Activated CD8-positive, alpha-beta memory T cell treated with anti-CD3 and anti-CD28 coated beads, Interleukin-2, amount 50 U/mL, for 24 hours (primary cell): ENCODE measurements around the gene ODC1.
"Not testable (repeated sequence)": the region's sequence is repeated elsewhere in the genome, so short reads cannot be mapped to it uniquely, and the experiment has no call there.

Experiments used
- DNase-seq: peaks from one replicate; pipeline ENCODE4 v3.0.0-alpha.2; 2020; ENCODE audit errors: extremely low read depth

The ODC1 gene

DNA sequence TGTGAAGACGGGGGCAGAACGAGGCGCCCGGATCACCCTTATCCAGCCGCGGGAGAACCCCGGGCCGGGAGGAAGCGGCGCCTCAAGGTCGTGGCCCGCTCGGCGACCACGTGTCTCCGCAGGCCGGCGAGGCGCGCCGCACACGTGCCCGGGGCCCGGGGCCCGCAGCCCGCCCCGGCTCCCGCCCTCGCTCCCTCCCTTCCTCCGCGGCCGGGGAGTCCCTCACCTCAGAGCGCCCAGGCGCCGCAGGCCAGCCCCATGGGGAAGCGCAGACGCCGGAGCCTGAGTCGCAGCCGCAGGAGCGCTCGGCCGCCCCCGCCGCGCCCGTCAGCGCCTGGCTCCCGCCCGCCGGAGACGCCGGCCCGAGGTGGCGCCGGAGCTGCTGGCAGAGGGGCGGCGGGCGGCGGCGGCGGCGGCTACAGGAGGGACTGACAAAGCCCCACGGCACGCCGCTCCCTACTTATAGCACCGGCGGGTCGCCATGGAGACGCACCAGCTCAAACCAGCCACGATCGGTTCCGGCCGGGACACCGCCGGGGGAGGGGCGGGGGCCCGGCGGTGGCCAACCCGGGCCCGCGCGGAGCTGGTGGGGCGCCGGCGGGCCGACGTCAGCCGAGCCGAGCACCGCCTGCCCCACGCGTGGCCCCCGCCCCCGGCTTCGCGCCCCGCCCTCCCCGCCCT, at the start of gene ODC1:
TSS of gene ODC1 (minus strand) at position 433 of the 681 bp plus-strand sequence. CDS start 3,295 bp downstream, outside the sequence.
- peak; percentile 91 for DNase-seq

DNA sequence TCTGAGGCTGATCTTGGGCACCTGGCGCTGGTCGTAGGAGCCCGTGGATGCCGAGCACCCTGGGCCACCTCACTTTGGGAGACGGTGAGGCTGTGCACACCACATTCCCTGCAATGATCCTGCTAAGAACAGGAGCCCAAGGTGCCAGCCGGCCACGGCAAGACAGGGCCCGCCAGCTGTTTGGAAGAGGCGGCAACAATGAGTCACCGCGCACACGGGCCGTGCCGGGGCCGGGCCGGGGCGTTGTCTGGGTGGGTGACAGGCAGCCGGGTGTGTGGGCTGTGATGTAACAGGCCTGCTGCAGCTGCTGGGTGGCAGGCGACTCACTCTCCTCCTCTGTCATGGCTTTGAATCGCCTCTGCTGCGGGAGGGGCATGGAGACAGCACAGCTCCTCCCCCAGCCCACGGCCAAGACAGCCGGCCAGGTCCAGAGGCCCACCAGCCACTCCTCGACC, 49.7 kb upstream of the ODC1 start:
- peak; percentile 18 for DNase-seq

DNA sequence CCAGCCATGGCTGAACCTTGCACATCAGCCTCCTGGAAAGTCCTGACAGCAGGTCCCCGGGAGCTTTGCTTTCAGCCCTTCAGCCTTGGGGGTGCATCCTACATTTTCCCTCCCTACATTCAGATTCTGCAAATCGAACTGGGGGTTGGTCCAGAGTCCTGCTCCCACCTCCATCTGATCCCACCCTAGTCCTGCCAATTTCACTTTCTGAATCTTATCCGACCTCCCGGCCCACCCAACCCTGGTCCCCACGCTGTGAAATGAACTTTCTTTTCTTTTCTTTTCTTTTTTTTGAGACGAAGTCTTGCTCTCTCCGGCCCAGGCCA, 47.8 kb upstream of the ODC1 start:
- DNase-seq = no peak

DNA sequence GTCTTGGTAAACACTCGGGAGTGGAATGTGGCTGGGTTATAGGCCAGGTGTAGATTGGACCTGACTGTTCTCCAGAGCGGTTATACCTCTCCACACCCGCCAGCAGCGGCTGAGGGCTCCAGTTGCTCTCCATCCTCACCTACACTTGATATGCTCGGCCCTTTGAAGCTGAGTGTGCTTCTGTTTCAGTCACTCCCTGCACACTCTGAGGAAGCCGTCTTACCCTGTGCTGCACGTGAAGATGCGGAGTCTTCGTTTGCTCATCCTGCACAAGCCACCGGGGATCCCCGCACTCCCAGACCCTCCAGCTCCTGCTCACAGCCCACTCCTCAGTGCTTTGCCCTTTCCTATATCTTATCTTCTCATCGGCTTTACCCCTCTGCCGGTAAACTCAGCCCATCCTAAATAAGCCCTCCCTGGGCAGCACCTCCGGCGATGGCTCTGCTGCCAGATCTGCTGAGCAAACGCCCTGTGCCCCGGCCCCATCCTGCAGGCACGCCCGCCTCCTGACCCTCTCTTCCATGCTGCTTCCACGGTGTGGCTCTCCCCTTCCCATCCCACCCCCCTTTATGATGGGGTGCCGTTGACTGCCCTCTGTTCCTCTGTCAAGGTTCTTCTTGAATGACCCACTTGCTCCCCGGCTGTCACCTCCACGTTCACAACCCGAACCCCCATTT, 47.3 kb upstream of the ODC1 start:
- no peak for DNase-seq

DNA sequence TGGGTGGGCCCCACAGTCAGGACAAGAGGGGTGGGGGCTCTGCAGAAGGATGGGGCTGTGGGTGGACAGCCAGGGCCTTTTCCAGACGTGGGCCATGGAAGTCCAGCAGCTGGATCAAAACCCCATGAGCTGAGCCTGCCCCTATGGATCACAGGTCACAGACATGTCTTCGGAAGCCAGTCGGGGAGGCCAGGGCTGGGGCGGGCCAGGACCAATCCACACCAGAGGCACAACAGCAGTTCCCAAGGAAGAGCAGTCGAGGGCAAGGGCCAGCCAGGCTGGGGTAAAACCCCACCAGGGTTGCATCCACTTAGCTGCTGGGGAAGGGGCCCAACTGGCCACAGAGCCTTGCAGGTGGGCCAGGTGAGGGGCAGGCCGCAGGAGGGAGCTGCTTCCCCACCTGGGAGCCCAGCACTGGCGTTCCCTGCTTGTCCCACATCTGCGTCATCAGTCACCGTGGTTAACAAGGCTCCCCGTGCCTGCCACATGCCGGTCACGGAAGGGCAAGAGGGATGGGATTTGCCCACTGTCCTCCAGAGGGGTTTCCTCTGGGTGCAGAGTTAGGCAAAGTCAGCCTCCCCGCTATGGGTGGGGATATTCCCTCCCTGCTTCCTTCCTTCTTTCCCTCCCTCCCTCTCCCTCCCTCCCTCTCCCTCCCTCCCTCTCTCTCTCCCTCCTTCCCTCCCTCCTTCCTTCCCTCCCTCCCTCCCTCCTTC, 46.4 kb upstream of the ODC1 start:
- DNase-seq = no peak

DNA sequence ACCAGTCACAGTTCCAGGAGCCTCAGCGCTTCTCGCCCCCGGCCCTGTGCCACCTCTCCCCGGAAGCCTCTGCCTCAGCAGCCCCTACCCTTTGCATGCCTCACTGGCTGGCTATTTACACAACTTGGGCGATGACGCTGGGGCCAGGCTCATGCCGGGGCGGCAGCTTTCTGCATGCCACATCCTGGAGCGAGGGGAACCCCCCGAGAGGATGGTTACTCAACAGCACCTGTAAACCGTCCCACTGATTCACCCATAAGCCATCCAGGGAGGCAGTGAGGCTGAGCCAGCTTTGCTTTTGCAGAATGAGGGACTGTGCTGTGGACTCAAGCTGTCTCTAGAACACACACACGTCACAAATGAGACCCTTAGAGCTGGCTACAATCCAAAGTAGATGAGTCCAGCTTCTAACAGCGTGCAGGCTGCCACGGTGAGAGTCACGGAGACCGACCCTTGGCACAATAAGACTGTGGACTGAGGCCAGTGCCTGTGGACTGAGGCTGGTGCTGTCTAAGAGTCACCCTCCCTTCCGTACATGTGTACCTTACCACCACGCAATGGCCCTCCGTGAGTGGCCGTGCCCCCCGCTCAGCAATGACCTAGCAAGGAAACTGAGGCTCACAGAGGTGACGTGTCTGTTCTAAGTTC, 45.6 kb upstream of the ODC1 start:
- DNase-seq = peak; percentile 68

DNA sequence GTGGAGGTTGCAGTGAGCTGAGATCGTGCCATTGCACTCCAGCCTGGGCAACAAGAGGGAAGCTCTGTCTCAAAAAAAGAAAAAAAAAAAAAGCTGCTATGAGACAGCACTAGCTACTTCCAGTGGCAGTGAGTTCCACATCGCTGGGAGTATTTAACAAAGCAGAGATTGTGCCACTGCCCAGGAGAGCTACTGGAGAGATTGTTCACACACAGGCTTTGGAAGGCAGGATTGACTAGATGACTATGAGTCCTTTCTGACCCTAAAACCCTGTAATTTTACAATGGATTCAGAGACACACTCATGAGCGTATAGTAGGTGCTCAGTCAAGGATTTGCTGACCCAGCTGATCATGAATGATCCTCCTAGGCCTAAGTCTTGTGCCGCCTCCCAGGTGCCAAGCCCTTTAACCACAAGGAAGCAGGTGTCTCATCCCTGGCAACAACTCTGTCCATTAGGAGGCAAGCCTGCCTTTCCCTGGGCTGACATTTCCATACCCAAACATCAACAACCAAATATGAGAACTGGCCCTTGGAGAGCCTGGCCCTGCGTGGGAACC, 45.0 kb upstream of the ODC1 start:
- DNase-seq = no peak

DNA sequence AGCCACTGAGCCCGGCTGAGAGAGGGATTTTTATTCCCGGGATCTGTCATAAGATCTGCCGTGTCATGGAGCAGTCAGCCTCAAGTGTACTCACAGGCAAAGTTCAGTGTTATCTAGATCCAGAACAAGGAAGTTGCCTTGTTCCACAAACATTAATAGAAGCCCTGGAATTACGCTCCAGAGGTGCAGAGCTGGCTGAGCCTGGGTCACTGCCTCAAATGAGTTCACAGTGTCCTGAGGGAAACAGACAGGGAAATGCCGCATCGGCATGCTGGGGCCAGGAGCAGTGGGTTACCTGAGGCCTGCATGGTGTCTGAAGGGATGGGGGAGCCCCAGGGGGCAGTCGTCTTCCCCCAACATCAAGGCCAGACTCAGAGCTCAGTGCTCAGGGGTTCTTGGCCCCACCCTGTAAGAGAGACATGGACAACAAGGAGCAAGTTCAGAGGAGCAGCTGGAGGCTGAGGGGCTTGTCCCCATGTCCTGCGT, 42.7 kb upstream of the ODC1 start:
- no peak for DNase-seq

DNA sequence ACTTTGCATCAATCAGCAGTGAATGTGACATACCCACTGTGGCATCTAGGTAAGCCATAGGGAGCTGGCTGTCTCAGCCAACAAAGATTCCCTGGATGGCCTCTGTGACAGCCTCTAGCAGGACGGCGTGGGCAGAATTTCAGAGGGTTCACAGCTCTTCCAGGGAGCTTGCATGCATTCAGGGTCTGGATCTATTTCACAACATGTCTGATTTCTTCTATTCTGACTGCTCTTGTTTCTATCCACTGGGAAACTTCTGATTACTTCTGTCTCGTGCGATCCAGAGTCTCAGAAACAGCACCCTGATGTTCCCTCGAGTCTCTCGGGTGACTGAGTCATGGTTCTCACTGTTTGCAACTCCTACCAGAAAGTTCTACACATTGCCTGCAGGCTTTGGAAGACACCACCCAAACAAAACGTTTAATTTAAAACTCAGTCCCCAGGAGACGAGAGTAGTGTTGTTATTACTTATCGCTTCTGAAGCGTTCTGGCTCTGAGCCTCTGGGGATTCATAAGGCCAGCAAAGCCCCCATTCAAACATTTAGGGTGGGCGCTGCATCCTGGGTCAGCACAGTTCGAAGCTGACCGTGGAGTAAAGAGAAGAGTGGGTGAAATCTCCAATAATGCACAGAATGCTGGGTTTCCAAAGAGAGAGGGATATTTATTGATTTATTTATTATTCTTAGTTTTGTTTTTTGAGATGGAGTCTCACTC, 41.9 kb upstream of the ODC1 start:
- DNase-seq = no peak

DNA sequence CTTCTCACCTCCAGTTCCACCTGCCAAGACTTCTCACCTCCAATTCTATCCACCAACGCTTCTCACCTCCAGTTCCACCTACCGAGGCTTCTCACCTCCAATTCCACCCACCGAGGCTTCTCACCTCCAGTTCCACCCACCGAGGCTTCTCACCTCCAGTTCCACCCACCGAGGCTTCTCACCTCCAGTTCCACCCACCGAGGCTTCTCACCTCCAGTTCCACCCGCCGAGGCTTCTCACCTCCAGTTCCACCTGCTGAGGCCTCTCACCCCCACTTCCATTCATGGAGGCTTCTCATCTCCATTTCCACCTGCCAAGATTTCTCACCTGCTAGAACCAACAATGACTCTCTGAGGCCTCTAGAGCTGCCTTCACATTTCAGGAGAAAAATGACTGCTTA, 40.0 kb upstream of the ODC1 start:
- DNase-seq = not testable (repeated sequence)

DNA sequence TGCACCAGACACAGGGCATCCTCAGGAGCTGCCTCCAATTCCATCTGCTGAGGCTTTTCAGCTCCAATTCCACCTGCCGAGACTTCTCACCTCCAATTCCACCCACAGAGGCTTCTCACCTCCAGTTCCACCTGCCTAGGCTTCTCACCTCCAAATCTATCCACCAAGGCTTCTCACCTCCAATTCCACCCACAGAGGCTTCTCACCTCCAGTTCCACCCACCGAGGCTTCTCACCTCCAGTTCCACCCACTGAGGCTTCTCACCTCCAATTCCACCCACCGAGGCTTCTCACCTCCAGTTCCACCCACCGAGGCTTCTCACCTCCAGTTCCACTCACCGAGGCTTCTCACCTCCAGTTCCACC, 39.6 kb upstream of the ODC1 start:
- DNase-seq = not testable (repeated sequence)

DNA sequence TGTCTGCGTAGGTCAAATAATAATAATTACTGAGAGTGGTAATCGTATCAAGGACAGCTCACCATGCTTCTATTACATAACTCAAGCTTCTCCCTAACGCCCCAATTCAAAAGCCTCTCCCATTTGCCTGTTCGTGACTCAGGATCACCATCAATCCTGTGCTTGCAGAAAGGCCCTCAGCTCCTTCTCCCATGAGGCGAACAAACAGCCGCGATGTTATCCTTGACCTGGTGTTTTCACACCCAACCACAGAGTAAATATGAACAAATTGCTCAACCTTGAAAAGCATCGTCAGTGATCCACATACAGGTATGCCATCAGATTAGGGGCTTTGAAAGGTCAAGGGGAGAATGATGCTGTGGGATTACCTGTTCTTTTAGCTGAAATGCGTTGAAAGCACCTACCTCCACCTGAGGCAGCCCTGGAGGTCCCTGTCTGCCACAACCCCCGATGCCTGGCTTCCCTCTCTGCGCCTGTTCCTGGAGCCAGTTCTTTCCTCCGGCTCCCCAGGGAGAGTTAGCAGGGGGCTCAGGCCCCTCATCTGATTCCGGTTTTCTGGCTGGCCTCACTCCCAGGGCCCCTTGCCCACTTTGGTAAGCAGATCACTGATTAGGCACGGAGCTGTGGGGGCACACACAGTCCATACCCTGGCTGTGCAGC, 39.1 kb upstream of the ODC1 start:
- DNase-seq = no peak

DNA sequence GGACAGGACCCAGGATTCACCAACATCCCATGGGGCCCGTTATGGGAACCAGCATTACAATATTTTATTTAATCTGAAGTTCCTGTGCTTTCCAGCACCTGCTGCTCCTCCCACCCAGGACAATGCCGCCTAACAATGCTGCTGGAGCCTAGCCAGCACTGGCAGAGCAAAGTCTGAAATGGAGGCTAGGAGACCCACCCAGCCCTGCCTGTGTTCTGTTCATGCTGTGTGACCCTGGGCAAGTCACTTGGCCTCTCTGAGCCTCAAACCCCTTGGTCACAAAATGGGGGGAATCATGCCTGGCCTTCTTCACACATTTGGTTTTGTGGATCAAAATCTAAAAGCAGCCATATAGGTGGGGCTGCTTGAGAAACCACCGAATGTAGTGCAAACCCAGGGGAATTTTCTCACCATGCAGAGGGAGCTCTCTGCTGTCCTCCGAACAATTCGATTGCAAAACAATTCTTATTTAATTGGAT, 38.5 kb upstream of the ODC1 start:
- DNase-seq = no peak

DNA sequence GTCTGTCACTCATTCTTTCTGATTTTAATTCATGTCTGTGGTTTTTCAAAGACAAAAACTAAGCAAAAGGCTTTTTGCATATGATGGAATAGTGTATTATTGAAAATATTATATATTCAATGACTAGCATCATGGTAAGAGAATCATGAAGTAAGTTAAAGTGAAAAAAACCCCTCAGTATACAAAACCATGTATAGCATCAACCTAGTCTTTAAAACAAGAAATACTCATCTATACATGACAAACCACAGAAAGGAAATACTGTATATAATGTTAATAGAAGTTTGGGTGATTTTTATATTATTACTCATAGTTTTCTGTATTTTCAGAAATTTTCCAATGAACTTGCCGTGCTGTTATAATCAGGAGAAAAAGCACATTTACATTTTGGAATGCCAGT, 38.0 kb upstream of the ODC1 start:
- DNase-seq = no peak

DNA sequence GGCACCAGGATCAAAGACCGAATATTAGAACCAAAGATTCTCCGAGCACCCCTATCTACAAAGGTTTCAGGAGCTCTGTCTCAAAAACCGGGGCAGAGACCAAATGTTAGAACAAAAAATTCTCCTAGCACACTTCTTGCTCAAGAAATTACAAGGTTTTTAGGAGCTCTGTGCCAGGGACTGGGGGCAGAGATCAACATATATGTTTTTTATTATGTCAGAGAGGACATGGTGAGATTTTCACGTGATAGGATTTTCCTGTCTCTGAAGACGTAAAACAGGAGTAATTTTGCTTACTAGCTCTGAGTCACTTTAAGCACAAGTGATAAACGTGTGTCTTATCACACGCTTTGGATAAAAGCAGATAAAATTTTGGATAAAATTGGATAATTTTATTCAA, 34.8 kb upstream of the ODC1 start:
- DNase-seq = no peak

DNA sequence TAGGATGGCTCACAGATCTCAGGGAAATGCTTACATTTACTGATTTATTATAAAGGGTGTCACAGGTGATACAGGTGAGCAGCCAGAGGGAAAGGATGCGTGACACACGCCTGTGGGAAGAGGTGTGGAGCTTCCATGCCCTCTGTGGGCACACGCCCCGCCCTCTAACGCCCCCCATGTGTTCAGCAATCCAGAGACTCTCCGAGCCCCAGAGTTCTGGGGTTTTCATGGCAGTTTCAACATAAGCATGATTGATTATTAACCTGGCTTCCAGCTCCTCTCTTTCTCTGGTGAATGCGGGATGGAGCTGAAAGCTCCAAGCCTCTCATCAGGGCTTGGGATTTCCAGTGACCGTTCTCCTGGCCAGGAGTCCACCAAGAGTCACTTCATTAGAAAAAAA, 34.3 kb upstream of the ODC1 start:
- DNase-seq = no peak

DNA sequence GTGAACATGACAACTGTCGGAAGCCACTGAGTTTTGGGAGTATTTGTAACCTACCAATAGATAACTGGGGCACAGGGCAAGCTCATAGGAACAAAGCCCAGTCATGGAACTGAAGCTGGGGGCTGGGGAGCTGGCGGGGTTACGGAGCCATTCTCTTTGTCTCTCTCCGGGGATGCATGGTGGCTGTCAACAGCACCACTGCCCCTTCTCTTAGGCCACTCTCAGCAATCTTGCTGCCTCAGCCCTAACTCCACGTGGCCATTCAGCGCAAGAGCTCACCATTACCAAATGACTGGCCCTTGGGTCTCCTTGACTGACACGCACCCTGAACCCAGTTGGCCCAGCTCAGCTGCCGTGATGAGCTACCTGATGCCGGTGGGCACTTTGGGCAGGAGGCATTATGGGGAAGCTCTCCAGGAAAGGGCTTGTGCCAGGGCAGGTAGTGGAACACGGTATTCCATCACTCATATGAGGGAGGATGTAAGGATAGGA, 33.6 kb upstream of the ODC1 start:
- no peak for DNase-seq

DNA sequence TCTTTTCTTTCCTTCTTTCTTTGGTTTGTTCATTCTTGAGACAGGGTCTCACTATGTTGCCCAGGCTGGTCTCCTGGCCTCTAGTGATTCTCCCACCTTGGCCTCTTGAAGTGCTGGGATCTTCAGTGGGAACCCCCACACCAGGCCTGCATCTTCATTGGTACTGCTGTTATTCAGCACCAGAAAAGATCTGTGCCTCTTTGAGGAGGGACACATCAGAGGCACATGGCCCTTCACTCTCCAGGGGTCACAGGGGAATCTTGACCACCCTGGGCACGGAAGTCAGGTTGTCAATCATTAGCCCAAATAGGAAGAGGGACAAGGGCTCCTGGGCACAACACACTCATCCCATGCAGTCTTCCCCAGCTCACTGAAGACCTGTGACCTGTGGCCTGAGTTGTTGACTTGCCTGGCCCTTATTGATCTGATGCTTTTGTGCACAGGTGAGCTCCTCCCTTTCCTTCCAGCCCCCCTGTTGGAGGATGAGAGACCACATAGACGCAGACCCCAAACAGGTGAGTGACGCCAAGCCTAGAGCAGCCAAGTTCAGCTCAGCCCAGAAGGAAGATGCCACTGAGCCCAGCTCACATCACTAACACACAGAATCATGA, 33.0 kb upstream of the ODC1 start:
- DNase-seq = no peak

DNA sequence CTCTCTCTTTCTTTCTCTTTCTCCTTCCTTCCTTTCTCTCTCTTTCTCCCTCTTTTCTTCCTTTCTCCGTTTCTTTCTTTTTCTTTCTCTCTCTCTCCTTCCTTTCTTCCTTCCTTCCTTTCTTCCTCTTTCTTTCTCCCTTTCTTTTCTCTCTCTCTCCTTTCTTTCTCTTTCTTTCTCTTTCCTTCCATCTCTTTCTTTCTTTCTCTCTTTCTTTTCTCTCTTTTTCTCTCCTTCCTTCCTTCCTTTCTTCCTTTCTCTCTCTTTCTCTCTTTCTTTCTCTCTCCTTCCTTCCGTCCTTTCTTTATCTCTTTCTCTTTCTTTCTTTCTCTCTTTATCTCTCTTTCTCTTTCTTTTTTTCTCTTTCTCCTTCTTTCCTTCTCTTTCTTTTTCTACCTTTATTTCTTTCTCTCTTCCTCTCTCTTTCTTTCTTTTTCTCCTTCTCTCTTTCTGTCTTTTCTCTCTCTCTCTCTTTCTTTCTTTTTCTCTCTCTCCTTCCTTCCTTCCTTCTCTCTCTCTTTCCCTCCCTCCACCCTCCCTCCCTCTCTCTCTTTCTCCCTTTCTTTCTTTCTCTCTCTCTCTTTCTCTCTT, 32.3 kb upstream of the ODC1 start:
- no peak for DNase-seq

DNA sequence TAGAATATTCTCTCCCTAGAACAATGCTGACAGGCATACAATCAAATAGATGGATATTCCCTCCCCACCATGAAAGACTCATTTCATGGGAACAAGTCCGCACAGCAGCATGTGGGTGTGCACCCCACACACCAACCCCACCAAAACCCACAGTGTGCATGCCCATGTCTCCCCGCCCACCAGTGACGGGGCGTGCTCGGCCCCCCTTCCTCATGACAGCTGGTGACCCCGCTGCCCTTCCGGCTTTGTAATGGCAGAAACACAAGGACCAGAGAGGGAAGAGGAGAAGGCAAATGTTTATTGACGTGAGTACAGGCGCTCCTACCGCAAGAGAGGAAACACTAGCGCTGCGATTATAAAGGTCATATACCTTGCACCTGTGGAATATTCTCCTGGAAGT, 30.8 kb upstream of the ODC1 start:
- no peak for DNase-seq
